HG03139 (cell line): ENCODE data around the gene TMEM14C.

ENCODE experiments used
- ATAC-seq: cut with Tn5 transposase; IDR thresholded peaks from one replicate; pipeline ENCODE4 v1.9.1; 2021; ENCODE audit not compliant: unreplicated experiment

Gene TMEM14C

DNA sequence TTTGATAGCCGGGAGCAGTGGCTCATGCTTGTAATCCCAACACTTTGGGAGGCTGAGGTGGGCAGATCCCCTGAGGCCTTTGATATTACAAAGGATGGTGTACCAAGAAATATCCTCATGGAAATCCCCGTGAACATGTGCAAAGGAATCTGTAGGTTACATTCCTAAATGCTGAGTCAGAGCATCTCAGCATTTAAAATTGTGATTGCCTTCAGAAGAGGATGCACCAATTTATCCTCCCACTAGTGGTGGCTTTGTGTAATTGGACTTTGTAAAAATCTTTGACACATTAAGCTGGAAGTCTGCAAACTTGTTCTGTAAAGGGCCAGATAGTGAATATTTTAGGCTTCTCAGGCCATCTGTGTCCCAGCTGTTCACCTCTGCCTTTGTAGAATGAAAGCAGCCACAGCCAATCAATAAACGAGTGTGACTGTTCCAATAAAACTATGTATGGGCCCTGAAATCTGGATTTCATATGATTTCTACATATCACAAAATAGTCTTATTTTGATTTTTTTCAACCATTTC, 36.5 kb downstream of the TMEM14C start:
- ATAC-seq, result no peak

DNA sequence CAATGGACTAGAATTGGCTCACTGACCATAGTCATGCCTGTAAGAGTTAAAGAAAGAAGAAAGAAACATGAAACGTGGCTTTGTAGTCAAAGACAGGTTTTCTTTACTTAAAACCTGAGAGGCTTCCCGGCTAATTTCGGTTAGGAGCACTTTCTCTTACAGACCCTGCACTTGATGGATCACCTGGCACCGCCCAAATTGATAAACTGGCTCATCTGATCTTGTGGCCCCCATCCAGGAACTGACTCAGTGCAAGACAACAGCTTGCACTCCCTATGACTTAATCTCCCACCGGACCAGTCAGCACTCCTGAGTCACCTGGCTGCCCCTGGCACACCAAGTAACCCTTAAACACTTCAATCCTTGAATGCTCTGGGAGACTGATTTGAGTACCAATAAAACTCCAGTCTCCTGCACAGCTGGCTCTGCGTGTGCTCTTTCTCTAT, 37.0 kb downstream of the TMEM14C start:
- ATAC-seq, result no peak

DNA sequence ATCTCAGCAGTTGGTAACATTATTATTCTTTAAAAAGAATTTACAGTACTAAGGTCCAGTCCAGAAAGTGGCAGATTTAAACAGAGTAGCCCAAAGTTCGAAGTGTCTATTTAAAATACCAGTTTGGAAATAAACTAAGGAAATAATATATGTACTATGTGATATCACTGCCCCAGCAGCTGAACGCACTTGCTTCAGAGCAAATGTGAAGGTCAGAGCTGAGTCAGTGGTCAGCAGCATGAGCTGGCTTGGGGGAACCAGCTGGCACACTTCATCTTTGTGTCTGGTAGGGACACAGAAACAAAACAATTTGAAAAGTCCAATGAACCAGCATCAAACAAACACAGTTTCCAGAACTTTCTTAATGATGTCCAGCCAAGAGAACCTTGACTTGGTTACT, 40.1 kb downstream of the TMEM14C start:
- no peak for ATAC-seq

DNA sequence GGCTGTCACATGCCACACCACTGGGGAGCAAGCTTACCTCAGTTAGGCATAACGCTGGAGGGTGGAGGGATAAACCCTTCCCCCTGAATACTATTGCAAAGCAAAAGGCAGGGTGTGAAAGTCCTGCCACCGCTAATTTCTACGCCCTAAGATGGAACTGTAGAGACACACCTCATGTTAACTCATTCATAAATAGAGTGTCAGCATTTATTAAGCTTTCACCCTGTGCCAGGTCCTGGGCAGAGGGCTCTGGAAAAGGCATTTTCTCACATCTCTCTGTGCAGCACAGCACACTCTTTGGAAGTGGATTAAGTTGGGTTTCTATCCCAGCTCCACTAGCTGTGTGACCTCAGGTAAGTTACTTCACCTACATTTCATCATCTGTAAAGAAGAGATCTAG, 46.5 kb downstream of the TMEM14C start:
- no peak for ATAC-seq

DNA sequence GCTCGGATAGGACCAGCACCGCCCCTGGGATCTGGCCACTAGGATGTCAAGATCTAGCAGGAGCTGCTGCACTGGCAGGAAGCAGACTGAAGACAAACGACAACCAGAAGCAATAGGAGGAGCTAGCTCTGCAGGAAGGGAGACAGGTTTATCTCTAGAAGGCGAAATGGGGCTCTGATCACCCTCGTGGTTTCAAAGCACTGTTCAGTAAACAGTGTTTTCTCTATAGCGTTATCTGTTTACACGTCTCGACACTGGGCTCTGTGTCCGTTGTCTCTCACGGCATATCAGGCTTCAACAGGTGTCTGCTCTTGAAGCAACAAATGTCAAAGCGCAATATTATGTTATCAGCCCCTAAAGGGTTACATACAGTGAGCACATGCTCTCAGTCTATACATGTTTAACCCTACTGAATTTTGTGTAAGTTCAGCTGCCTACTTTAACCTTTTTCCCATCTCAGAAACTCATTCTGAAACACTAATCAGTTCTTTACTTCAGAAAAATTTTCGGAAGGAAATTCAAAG, 48.6 kb downstream of the TMEM14C start:
- ATAC-seq, result no peak

DNA sequence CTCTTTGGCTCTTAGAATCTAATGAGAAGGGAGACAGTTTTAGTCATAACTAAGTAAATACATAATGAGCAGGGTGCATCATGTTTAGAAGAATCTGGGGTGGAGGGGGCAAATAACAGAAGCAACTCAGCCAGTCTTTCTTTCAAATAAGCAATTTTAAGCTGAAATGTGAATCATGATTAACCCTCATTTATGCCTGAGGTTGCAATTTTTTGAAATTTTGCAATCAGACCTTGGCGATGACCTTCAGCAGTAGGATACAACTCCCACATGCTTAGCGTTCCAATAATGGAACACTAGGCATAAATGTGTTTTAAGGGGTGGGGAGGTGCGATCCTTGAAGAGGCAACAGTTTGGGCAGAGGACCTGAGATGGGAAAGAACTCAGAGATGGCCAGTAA, 55.4 kb downstream of the TMEM14C start:
- no peak for ATAC-seq

DNA sequence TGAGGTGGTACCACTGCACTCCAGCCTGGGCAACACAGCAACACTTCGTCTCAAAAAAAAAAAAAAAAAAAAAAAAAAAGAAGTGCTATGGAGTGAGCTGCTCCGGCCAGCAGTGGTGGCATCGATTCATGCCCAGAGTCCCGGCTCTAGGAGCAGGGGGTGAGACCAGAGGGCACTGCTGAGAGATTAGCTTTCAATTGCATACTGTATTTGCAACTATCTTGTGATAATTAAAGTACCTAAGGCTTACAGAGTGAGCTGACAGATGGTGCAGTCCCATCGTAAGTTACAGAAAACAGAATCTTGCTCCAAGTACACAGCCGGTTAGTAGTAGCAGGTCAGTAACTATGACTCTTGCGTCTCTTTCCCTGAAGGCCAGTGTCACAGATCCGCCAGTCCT, 56.2 kb downstream of the TMEM14C start:
- no peak for ATAC-seq
